HUES6 (cell line): ENCODE data around the gene FAM83B.
"Not testable (repeated sequence)": the region's sequence is repeated elsewhere in the genome, so short reads cannot be mapped to it uniquely, and the experiment has no call there.

Experiments
- H3K27ac ChIP-seq: 2 replicates; pipeline ENCODE4 v1.7.0; 2013; ENCODE audit warnings: low read depth, mild to moderate bottlenecking, low read length, inconsistent platforms
- H3K27me3 ChIP-seq: 2 replicates; pipeline ENCODE4 v1.6.1; 2013; ENCODE audit warnings: low read length; ENCODE audit not compliant: control insufficient read depth, insufficient read depth
- H3K36me3 ChIP-seq: 2 replicates; pipeline ENCODE4 v1.6.1; 2013; ENCODE audit warnings: low read length; ENCODE audit not compliant: control insufficient read depth, insufficient read depth
- H3K4me1 ChIP-seq: 2 replicates; pipeline ENCODE4 v1.6.1; 2013; ENCODE audit warnings: low read length; ENCODE audit not compliant: control insufficient read depth, insufficient read depth
- H3K4me3 ChIP-seq: 2 replicates; pipeline ENCODE4 v1.5.1; 2013; ENCODE audit warnings: low read depth, low read length
- H3K9ac ChIP-seq: one replicate; pipeline ENCODE4 v1.6.1; 2013; ENCODE audit warnings: mild to moderate bottlenecking, low read length
- H3K9me3 ChIP-seq: 2 replicates; pipeline ENCODE4 v1.6.1; 2013; ENCODE audit warnings: low read depth, low read length; ENCODE audit not compliant: control insufficient read depth, insufficient read depth

Gene FAM83B

GRCh38 chr6:54920628-54921027, 74.1 kb downstream of the FAM83B start:
- no peak overlapping the region for H3K4me3 ChIP-seq
- H3K36me3 ChIP-seq, result no peaks in the 10 kb centered on the region
- H3K4me1 ChIP-seq, result no peaks in the 10 kb centered on the region
- no peaks in the 10 kb centered on the region for H3K9me3 ChIP-seq
- H3K27me3 ChIP-seq, result no peaks in the 10 kb centered on the region
- no peak overlapping the region for H3K27ac ChIP-seq
- no peak overlapping the region for H3K9ac ChIP-seq

GRCh38 chr6:54921891-54922290, 75.3 kb downstream of the FAM83B start:
- Histone ChIP-seq H3K27me3 (no peaks in the 10 kb centered on the region), H3K9me3 (no peaks in the 10 kb centered on the region), H3K4me3 (no peak overlapping the region), H3K4me1 (no peaks in the 10 kb centered on the region), H3K27ac (no peak overlapping the region), H3K9ac (no peak overlapping the region), H3K36me3 (no peaks in the 10 kb centered on the region)

DNA sequence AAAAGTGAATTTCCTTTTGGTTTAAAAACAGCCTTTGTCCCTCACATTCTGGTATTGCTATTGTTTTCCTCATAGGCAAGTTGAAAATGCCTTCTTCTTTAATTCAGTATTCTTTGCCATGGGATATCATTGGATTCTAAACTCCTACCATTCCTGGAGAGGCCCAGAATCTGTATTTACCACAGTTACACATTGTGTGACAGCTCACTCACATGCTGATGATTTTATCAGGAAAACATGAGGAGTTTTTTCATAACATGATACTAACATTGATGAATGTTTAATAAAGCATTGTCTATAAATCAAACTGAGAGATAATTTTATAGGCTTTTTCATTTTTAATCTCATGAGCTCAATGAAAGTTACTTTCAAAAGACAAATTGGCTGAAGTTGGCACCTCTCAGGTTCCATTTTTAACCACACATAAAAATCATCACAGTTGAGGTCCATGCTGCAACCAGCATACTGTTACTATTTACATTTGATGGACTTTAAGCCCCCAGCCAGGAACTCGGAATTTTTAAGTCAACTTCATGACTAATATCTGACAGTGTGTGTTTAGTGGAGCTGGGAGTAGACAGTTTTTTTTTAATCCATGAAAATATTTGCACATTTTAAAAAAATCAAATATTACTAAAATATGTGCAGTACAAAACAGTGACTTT, 82.8 kb downstream of the FAM83B start:
- H3K27ac ChIP-seq, result no peak overlapping the region
- H3K9me3 ChIP-seq, result peaks cover 7% of the 10 kb centered on the region; the same call in 1 of the 2 replicates
- H3K27me3 ChIP-seq, result no peaks in the 10 kb centered on the region
- no peaks in the 10 kb centered on the region for H3K36me3 ChIP-seq
- no peak overlapping the region for H3K4me3 ChIP-seq
- H3K4me1 ChIP-seq, result no peaks in the 10 kb centered on the region
- H3K9ac ChIP-seq, result no peak overlapping the region

DNA sequence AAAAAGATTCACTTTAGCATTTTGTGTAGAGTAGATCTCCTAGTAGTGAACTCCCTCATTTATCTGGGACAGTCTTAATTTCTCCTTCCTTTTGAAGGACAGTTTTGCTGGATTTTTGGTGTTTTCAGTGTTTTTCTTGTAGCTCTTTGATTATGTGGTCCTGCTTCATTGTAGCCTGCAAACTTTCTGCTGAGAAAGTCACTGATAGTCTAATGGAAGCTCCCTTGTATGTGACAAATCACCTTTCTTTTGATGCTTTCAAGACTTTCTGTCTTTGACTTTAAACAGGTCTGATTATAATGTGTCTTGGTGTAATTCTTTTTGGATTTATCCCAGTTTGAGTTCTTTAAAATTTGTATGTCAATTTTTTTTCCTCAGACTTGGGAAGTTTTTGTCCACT, 86.1 kb downstream of the FAM83B start:
- Histone ChIP-seq H3K27ac (no peak overlapping the region), H3K4me3 (no peak overlapping the region), H3K9me3 (peaks cover 7% of the 10 kb centered on the region; the same call in 1 of the 2 replicates), H3K36me3 (no peaks in the 10 kb centered on the region), H3K9ac (no peak overlapping the region), H3K4me1 (peaks cover 3% of the 10 kb centered on the region; the same call in 1 of the 2 replicates), H3K27me3 (no peaks in the 10 kb centered on the region)

DNA sequence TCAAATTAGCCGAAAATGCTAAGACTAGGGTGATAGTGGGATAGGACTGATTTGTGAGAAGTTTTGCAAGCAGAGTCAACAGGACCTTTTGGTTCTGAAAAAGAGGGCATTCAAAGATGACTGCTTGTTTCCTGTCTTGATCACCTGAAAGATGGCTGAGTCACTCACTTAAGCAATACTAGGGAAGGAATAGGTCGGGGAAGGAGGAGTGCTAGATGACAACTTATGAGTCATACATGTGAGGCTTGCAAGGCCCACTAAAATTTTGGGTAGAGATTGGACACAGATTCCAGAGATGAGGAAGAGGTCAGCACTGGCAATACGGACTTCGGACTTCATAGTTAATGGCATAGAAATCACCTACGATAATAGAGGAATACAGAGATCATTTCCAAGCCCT, 89.2 kb downstream of the FAM83B start:
- H3K4me3 ChIP-seq, result no peak overlapping the region
- no peaks in the 10 kb centered on the region for H3K36me3 ChIP-seq
- peaks cover 7% of the 10 kb centered on the region; the same call in 1 of the 2 replicates for H3K9me3 ChIP-seq
- H3K27me3 ChIP-seq, result no peaks in the 10 kb centered on the region
- no peak overlapping the region for H3K27ac ChIP-seq
- H3K4me1 ChIP-seq, result peaks cover 3% of the 10 kb centered on the region; the same call in 1 of the 2 replicates
- no peak overlapping the region for H3K9ac ChIP-seq

- Histone ChIP-seq H3K36me3 (no peaks in the 10 kb centered on the region), H3K4me1 (peaks cover 3% of the 10 kb centered on the region; the same call in 1 of the 2 replicates)
These were observed 90.8 kb downstream of the FAM83B start for GRCh38 chr6:54937371-54937770.

GRCh38 chr6:54957698-54958097, 111.1 kb downstream of the FAM83B start:
- no peak overlapping the region for H3K27ac ChIP-seq
- H3K9me3 ChIP-seq, result no peaks in the 10 kb centered on the region
- no peaks in the 10 kb centered on the region for H3K4me1 ChIP-seq
- no peaks in the 10 kb centered on the region for H3K36me3 ChIP-seq
- no peak overlapping the region for H3K4me3 ChIP-seq
- no peak overlapping the region for H3K9ac ChIP-seq
- no peaks in the 10 kb centered on the region for H3K27me3 ChIP-seq

More at GRCh38 chr6:54937371-54937770, 90.8 kb downstream of the FAM83B start:
- Histone ChIP-seq H3K27ac (no peak overlapping the region), H3K9ac (no peak overlapping the region), H3K4me3 (no peak overlapping the region), H3K27me3 (no peaks in the 10 kb centered on the region), H3K9me3 (peaks cover 4% of the 10 kb centered on the region; the same call in 1 of the 2 replicates)

DNA sequence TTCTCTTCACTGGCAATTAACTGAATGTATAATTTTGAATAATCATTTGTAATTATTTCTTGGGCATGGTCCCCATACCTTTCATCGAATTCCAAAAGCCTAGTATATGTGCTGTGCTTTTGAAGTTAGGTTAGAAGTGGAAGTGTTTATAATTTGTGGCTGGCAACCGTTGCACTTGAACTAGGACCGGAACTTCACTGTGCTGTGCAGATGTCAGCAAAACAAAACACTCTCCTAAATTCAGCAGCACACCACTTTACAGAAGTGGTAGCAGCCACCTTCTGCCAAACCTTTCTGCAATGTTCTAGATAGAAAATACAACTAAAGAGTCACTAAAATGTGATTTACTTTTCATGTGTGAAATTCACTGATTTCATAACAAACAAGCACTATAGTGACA, 111.9 kb downstream of the FAM83B start:
- Histone ChIP-seq H3K4me3 (no peak overlapping the region), H3K27ac (no peak overlapping the region), H3K9me3 (no peaks in the 10 kb centered on the region), H3K36me3 (no peaks in the 10 kb centered on the region), H3K27me3 (no peaks in the 10 kb centered on the region), H3K9ac (no peak overlapping the region), H3K4me1 (no peaks in the 10 kb centered on the region)

GRCh38 chr6:54959820-54960219, 113.2 kb downstream of the FAM83B start:
- Histone ChIP-seq H3K27ac (no peak overlapping the region), H3K27me3 (no peaks in the 10 kb centered on the region), H3K9me3 (no peaks in the 10 kb centered on the region), H3K9ac (no peak overlapping the region), H3K4me1 (no peaks in the 10 kb centered on the region), H3K4me3 (no peak overlapping the region), H3K36me3 (no peaks in the 10 kb centered on the region)

GRCh38 chr6:54961372-54961771, 114.8 kb downstream of the FAM83B start:
- peak overlapping the region; percentile 29; the same call in 1 of the 2 replicates for H3K4me3 ChIP-seq
- H3K4me1 ChIP-seq, H3K9me3 ChIP-seq, H3K9ac ChIP-seq, H3K27ac ChIP-seq, H3K27me3 ChIP-seq, H3K36me3 ChIP-seq: not testable (repeated sequence)

DNA sequence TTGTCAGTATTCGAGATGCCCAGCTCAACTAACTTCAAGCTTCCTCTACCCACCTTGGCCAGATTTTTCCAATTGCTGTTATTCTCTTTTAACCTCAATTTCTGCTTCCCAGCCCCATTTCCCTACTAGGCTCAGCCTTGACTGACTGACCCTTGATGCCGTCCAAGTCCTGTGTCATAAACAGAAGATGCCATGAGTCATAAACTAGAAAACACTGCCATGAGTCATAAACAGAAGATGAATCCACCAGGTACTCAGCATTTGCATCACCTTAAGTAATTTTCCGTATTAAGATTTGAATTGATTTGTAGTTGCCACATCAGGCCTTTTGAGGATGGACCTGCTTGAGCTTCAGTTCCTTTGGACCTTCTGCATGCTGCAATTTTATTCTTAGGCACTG, 123.8 kb downstream of the FAM83B start:
- Histone ChIP-seq H3K27ac (no peak overlapping the region), H3K4me1 (no peaks in the 10 kb centered on the region), H3K9ac (no peak overlapping the region), H3K9me3 (no peaks in the 10 kb centered on the region), H3K27me3 (no peaks in the 10 kb centered on the region), H3K36me3 (no peaks in the 10 kb centered on the region), H3K4me3 (no peak overlapping the region)
